Smooth muscle cell (in vitro differentiated cells): Measurements from ENCODE around the gene SELENOO. TPM values are rescaled to one million over a fixed set of nuclear protein-coding genes. Genes with fewer than 3 reads are reported as not detected.

Source experiments
- DNase-seq: peaks from one replicate; lab custom pipeline; 2025; ENCODE audit not compliant: unreplicated experiment; lab: John Stamatoyannopoulos, UW
- H2AFZ ChIP-seq: fragments of 200-600 bp; sonication (generic); 2 replicates; pipeline ENCODE4 v1.6.0; 2016; ENCODE audit warnings: antibody characterized with exemption, low read depth, mild to moderate bottlenecking
- H3F3A ChIP-seq: fragments of 200-600 bp; sonication (generic); 2 replicates; pipeline ENCODE4 v1.6.0; 2017; ENCODE audit warnings: antibody characterized with exemption, low read depth
- H3K27ac ChIP-seq: fragments of 200-600 bp; sonication (generic); 2 replicates; pipeline ENCODE4 v1.5.1; 2016; ENCODE audit warnings: low read depth, mild to moderate bottlenecking
- H3K27me3 ChIP-seq: fragments of 200-600 bp; sonication (generic); 2 replicates; pipeline ENCODE4 v1.6.1; 2016; ENCODE audit warnings: low read depth, mild to moderate bottlenecking
- H3K36me3 ChIP-seq: fragments of 200-600 bp; sonication (generic); 2 replicates; pipeline ENCODE4 v1.5.1; 2016; ENCODE audit warnings: low read depth
- H3K4me1 ChIP-seq: fragments of 200-600 bp; sonication (generic); 2 replicates; pipeline ENCODE4 v1.5.1; 2016; ENCODE audit warnings: low read depth
- H3K4me2 ChIP-seq: fragments of 200-600 bp; sonication (generic); 2 replicates; pipeline ENCODE4 v1.6.0; 2016; ENCODE audit warnings: mild to moderate bottlenecking
- H3K4me3 ChIP-seq: fragments of 200-600 bp; sonication (generic); 2 replicates; pipeline ENCODE4 v1.5.1; 2016; ENCODE audit warnings: mild to moderate bottlenecking
- H3K79me2 ChIP-seq: fragments of 200-600 bp; sonication (generic); 2 replicates; pipeline ENCODE4 v1.6.0; 2016; ENCODE audit warnings: low read depth, mild to moderate bottlenecking
- H3K9ac ChIP-seq: fragments of 200-600 bp; sonication (generic); 2 replicates; pipeline ENCODE4 v1.6.0; 2016; ENCODE audit warnings: low read depth
- H3K9me3 ChIP-seq: fragments of 200-600 bp; sonication (generic); replicated peaks from 2 replicates; pipeline ENCODE4 v1.5.1; 2016; ENCODE audit warnings: low read depth
- H4K20me1 ChIP-seq: fragments of 200-600 bp; sonication (generic); 2 replicates; pipeline ENCODE4 v1.6.0; 2016; ENCODE audit warnings: low read depth
- CTCF ChIP-seq: fragments of 200-600 bp; sonication (generic); IDR thresholded peaks from 2 replicates; pipeline ENCODE4 v1.5.1; 2017; ENCODE audit warnings: borderline replicate concordance, mild to moderate bottlenecking, antibody characterized with exemption; ENCODE audit not compliant: insufficient read depth, poor library complexity, severe bottlenecking
- WGBS: methylation state at CpG from one replicate; pipeline ENCODE4 v1.1.7; 2016; ENCODE audit warnings: low lambda C conversion rate; 5-methylcytosine and 5-hydroxymethylcytosine counted together
- polyA plus RNA-seq: library from polyadenylated mRNA; unstranded; fragments of >200 nt; fragmentation: Nextera tagmentation; extraction: Ambion mirVana; gene quantifications from 2 replicates; pipeline ENCODE4 v1.2.1, GENCODE V29; 2016
- total RNA-seq: library from RNA; depleted of rRNA; stranded (reverse); fragments of >200 nt; gene quantifications from 2 replicates; pipeline ENCODE4 v1.2.3, GENCODE V29; 2014

SELENOO gene
- total and polyA plus RNA-seq, 2 experiments from 2014 or later = 9.0 to 21.3 TPM

GRCh38 chr22:50188356-50188755 lies 12.5 kb upstream of the SELENOO start:
- Histone ChIP-seq H3K27me3 (no peaks in the 10 kb centered on the region), H3K4me1 (peaks cover 13% of the 10 kb centered on the region), H3F3A (no peaks in the 10 kb centered on the region), H3K4me3 (no peak overlapping the region), H3K4me2 (no peak overlapping the region), H3K79me2 (peaks cover 60% of the 10 kb centered on the region), H2AFZ (no peak overlapping the region), H3K36me3 (no peaks in the 10 kb centered on the region), H4K20me1 (peaks cover 35% of the 10 kb centered on the region), H3K9me3 (no peaks in the 10 kb centered on the region), H3K27ac (no peak overlapping the region), H3K9ac (no peak overlapping the region)
- DNase-seq = no peak
- no peak for TF ChIP-seq CTCF
- WGBS = 97% methylated on average over 11 of the region's 11 CpGs

- H3K4me2 ChIP-seq = peak overlapping the region; percentile 91
- no peak overlapping the region for H3K4me3 ChIP-seq
- H2AFZ ChIP-seq = no peak overlapping the region
- peaks cover 13% of the 10 kb centered on the region for H3K4me1 ChIP-seq
- no peaks in the 10 kb centered on the region for H3F3A ChIP-seq
- no peak for TF ChIP-seq CTCF
- H4K20me1 ChIP-seq = peaks cover 43% of the 10 kb centered on the region
- H3K27ac ChIP-seq = peak overlapping the region; percentile 72
- DNase-seq = no peak
- WGBS = 88% methylated on average over 20 of the region's 20 CpGs
- no peak overlapping the region for H3K9ac ChIP-seq
- no peaks in the 10 kb centered on the region for H3K9me3 ChIP-seq
- peaks cover 62% of the 10 kb centered on the region for H3K79me2 ChIP-seq
- no peaks in the 10 kb centered on the region for H3K27me3 ChIP-seq
- no peaks in the 10 kb centered on the region for H3K36me3 ChIP-seq
Observed at GRCh38 chr22:50189184-50189848, 11.5 kb upstream of the SELENOO start.

GRCh38 chr22:50189849-50190181 lies 11.0 kb upstream of the SELENOO start:
- Histone ChIP-seq H3F3A (no peaks in the 10 kb centered on the region), H3K4me2 (peak overlapping the region; percentile 91), H3K9me3 (no peaks in the 10 kb centered on the region), H3K4me1 (peaks cover 13% of the 10 kb centered on the region), H3K9ac (no peak overlapping the region), H2AFZ (no peak overlapping the region), H4K20me1 (peaks cover 43% of the 10 kb centered on the region), H3K36me3 (no peaks in the 10 kb centered on the region), H3K4me3 (peak overlapping the region; percentile 51), H3K27me3 (no peaks in the 10 kb centered on the region), H3K27ac (peak overlapping the region; percentile 72), H3K79me2 (peaks cover 62% of the 10 kb centered on the region)
- TF ChIP-seq CTCF = no peak
- no peak for DNase-seq
- WGBS = 48% methylated on average over 4 of the region's 4 CpGs
